ENCODE results near the gene RHOBTB1. TPM values are rescaled to one million over a fixed set of nuclear protein-coding genes. Genes with fewer than 3 reads are reported as not detected.

RHOBTB1 gene
- total and polyA plus RNA-seq, 9 of the 15 experiments (the other 6 are each of a cell fraction or from before 2014, with no cell fraction given): 1.7 to 11.7 (median 9.3) TPM

DNA sequence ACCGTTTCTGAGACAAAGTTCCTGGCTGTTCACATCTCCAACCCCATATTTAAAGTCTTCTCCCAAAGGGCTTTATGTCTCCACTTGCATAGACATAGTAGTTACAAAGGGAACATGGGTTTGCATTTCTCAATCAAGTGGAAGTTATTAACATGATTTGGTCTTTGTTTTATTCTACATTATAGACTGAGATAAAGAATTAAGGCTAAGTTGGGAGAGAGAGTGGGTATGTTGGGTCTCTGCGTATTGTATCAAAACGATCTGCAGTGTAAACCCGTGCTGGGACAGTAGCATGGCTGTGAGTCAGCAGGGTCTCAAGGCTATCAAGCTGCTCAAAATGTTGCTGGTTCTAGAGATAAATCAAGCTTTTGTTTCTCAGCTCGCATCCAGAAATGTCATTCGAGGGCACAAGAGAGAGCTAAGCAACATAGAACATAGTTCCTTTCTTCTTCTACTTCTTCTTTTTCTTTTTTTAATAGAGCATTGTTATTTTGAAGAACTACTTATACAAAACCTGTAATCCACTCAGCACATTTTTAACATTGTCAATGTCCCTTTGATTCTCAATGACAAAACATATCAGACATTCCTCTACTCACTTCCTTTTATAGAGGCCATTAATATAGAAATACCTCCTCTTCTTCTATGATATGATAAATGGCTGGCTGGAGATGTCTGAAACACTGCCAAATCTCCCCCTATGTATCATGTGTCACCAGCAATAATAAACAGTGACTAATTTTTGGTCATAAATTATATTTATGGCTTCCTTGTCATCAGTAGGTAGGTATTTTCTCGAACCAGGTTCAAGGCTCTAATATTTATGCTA, 34.5 kb upstream of the RHOBTB1 start (continued):
- TF ChIP-seq ZBTB8A (IDR thresholded peaks at IDR 0.05; ENCODE audit: partially characterized antibody): no peak
- TF ChIP-seq ILF3 (IDR thresholded peaks at IDR 0.05; ENCODE audit: borderline replicate concordance): peak; percentile 50; the same call in 1 of the 2 replicates
- peak; percentile 35; the same call in 1 of the 2 replicates for TF ChIP-seq ZNF24 (IDR thresholded peaks at IDR 0.05)
- TF ChIP-seq ZNF224 (CRISPR knock-in tag; IDR thresholded peaks at IDR 0.05): no peak
- TF ChIP-seq ZNF282 (CRISPR knock-in tag; IDR thresholded peaks at IDR 0.05): no peak
- TF ChIP-seq FOXJ2 (tag; IDR thresholded peaks at IDR 0.05): peak; percentile 98
- TF ChIP-seq, protein P1, sequence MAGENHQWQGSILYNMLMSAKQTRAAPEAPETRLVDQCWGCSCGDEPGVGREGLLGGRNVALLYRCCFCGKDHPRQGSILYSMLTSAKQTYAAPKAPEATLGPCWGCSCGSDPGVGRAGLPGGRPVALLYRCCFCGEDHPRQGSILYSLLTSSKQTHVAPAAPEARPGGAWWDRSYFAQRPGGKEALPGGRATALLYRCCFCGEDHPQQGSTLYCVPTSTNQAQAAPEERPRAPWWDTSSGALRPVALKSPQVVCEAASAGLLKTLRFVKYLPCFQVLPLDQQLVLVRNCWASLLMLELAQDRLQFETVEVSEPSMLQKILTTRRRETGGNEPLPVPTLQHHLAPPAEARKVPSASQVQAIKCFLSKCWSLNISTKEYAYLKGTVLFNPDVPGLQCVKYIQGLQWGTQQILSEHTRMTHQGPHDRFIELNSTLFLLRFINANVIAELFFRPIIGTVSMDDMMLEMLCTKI (IDR thresholded peaks at IDR 0.05; ENCODE audit: partially characterized antibody): no peak
- no peak for TF ChIP-seq KAT8 (IDR thresholded peaks at IDR 0.05; ENCODE audit: low read depth)
- no peak for TF ChIP-seq PRPF4 (IDR thresholded peaks at IDR 0.05; ENCODE audit: insufficient read depth, low read depth, low read length, poor library complexity, severe bottlenecking)
- TF ChIP-seq POLR2AphosphoS5 (IDR thresholded peaks at IDR 0.05; ENCODE audit: control insufficient read depth, insufficient read depth, low read depth, low read length): peak; percentile 85
- peak in 1 of 3 experiments; percentile 29 for TF ChIP-seq YY1 (IDR thresholded peaks at IDR 0.05; ENCODE audit: borderline replicate concordance in 1 of 3, control insufficient read depth in 1 of 3, extremely low read depth in 1 of 3, insufficient read depth in 3 of 3, insufficient read length in 1 of 3, insufficient replicate concordance in 2 of 3, low read depth in 1 of 3, low read length in 2 of 3)
- no peak for TF ChIP-seq NR2C2 (CRISPR knock-in tag; IDR thresholded peaks at IDR 0.05)
- TF ChIP-seq NR2C2 (tag; IDR thresholded peaks at IDR 0.05): no peak
- TF ChIP-seq MIER1 (IDR thresholded peaks at IDR 0.05; ENCODE audit: low read depth): no peak
- TF ChIP-seq TAF1 (IDR thresholded peaks at IDR 0.05; ENCODE audit: control insufficient read depth, extremely low read depth, insufficient read depth, low read length, severe bottlenecking): peak; percentile 39
- TF ChIP-seq XRCC4 (IDR thresholded peaks at IDR 0.05; ENCODE audit: extremely low read depth, insufficient read depth, insufficient read length): no peak
- TF ChIP-seq, protein P2, sequence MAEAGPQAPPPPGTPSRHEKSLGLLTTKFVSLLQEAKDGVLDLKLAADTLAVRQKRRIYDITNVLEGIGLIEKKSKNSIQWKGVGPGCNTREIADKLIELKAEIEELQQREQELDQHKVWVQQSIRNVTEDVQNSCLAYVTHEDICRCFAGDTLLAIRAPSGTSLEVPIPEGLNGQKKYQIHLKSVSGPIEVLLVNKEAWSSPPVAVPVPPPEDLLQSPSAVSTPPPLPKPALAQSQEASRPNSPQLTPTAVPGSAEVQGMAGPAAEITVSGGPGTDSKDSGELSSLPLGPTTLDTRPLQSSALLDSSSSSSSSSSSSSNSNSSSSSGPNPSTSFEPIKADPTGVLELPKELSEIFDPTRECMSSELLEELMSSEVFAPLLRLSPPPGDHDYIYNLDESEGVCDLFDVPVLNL (CRISPR knock-in tag; IDR thresholded peaks at IDR 0.05; ENCODE audit: low read depth): no peak
- peak in 1 of 2 experiments; percentile 88 for TF ChIP-seq TBL1XR1 (IDR thresholded peaks at IDR 0.05; ENCODE audit: low read length in 2 of 2)
- no peak for TF ChIP-seq SRSF1 (IDR thresholded peaks at IDR 0.05; ENCODE audit: low read depth, low read length)
- no peak; a peak in 1 of 4 replicates for TF ChIP-seq RAD21 (CRISPR knock-in tag; conservative IDR thresholded peaks at IDR 0.05 in 1 of 2, IDR thresholded peaks at IDR 0.05 in 1 of 2)
- peak; percentile 79 for TF ChIP-seq CXXC5 (CRISPR knock-in tag; IDR thresholded peaks at IDR 0.05)
- TF ChIP-seq FOSL1 (tag; conservative IDR thresholded peaks at IDR 0.05): peak; percentile 99
- no peak for TF ChIP-seq FOXK1 (CRISPR knock-in tag; IDR thresholded peaks at IDR 0.05; ENCODE audit: borderline replicate concordance)
- peak; percentile 69; the same call in 1 of the 2 replicates for TF ChIP-seq BCOR (IDR thresholded peaks at IDR 0.05)
- peak; percentile 89 for TF ChIP-seq TEAD4 (IDR thresholded peaks at IDR 0.05; ENCODE audit: low read length)
- no peak for TF ChIP-seq TEAD4 (CRISPR knock-in tag; IDR thresholded peaks at IDR 0.05; ENCODE audit: borderline replicate concordance)

Measured in K562 (cell line).